ENCODE data around the gene BCL6. TPM values are rescaled to one million over a fixed set of nuclear protein-coding genes. Genes with fewer than 3 reads are reported as not detected.

BCL6 gene
- 40.3 and 46.5 TPM in 2 replicates for total RNA-seq
- polyA plus RNA-seq: 31.9 and 32.0 TPM in 2 replicates

GRCh38 chr3:187745201-187746058 is at the start of gene BCL6:
TSS of gene BCL6 (minus strand) at chr3:187745468. CDS start at chr3:187733693, 11,775 bp downstream.
- WGBS (ENCODE audit: low lambda C conversion rate, missing lambda C conversion rate): 1% methylated on average over 40 of the region's 40 CpGs
- Histone ChIP-seq H3K36me3 (replicated peaks; ENCODE audit: insufficient read depth, low read depth) (no peaks in the 10 kb centered on the region), H4K20me1 (ENCODE audit: insufficient read depth, poor library complexity, severe bottlenecking) (peaks cover 16% of the 10 kb centered on the region), H3K9me3 (ENCODE audit: low read depth) (no peaks in the 10 kb centered on the region), H3K4me3 (peak within 1 kb of the TSS; percentile 76), H3K9me2 (replicated peaks; ENCODE audit: insufficient read depth) (no peaks in the 10 kb centered on the region), H2AFZ (no peak within 1 kb of the TSS), H3K27me3 (no peaks in the 10 kb centered on the region), H3K4me1 (ENCODE audit: insufficient read depth) (peaks cover 33% of the 10 kb centered on the region), H3K4me2 (peak within 1 kb of the TSS; percentile 94), H3K27ac (peak within 1 kb of the TSS; percentile 93), H3K79me2 (peaks cover 50% of the 10 kb centered on the region)
- DNase-seq (ENCODE audit: low spot score): peak; percentile 97
- no peak for TF ChIP-seq EZH2 (IDR thresholded peaks at IDR 0.05; ENCODE audit: borderline replicate concordance)
- TF ChIP-seq CTCF (IDR thresholded peaks at IDR 0.05; ENCODE audit: poor library complexity): no peak
- no peak for TF ChIP-seq EZH2phosphoT487 (IDR thresholded peaks at IDR 0.05; ENCODE audit: low read depth, severe bottlenecking, unreplicated experiment)

DNA sequence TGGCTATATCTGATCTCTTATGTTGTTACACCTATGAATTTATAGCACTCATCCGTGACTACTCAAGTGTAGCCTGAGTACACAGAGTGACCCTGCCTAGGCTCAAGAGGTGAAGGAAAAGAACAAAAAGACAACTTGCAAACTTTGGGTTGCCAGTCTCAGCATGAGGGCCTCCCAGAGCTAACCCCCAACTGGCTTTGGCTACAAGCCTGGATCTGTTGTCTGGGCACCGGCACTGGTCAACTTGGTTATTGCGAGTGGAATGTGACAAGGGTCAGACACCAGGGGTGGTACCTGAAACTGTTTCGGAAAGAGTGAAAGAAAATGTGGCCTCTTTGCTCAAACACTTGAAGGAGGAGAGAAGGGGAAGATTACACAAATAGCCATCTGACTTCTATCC is 49.5 kb upstream of the BCL6 start:
- no peaks in the 10 kb centered on the region for H3K79me2 ChIP-seq
- H3K4me3 ChIP-seq: no peak overlapping the region
- H3K27me3 ChIP-seq: no peaks in the 10 kb centered on the region
- no peak for DNase-seq (ENCODE audit: low spot score)
- no peak overlapping the region for H3K27ac ChIP-seq
- no peak overlapping the region for H2AFZ ChIP-seq
- H4K20me1 ChIP-seq (ENCODE audit: insufficient read depth, poor library complexity, severe bottlenecking): no peaks in the 10 kb centered on the region
- 91% methylated on average over 4 of the region's 4 CpGs for WGBS (ENCODE audit: low lambda C conversion rate, missing lambda C conversion rate)
- no peaks in the 10 kb centered on the region for H3K9me3 ChIP-seq (ENCODE audit: low read depth)
- no peaks in the 10 kb centered on the region for H3K9me2 ChIP-seq (replicated peaks; ENCODE audit: insufficient read depth)
- H3K4me1 ChIP-seq (ENCODE audit: insufficient read depth): no peaks in the 10 kb centered on the region
- no peak overlapping the region for H3K4me2 ChIP-seq
- no peak for TF ChIP-seq EZH2 (IDR thresholded peaks at IDR 0.05; ENCODE audit: borderline replicate concordance)
- no peak for TF ChIP-seq CTCF (IDR thresholded peaks at IDR 0.05; ENCODE audit: poor library complexity)
- TF ChIP-seq EZH2phosphoT487 (IDR thresholded peaks at IDR 0.05; ENCODE audit: low read depth, severe bottlenecking, unreplicated experiment): no peak
- H3K36me3 ChIP-seq (replicated peaks; ENCODE audit: insufficient read depth, low read depth): no peaks in the 10 kb centered on the region

DNA sequence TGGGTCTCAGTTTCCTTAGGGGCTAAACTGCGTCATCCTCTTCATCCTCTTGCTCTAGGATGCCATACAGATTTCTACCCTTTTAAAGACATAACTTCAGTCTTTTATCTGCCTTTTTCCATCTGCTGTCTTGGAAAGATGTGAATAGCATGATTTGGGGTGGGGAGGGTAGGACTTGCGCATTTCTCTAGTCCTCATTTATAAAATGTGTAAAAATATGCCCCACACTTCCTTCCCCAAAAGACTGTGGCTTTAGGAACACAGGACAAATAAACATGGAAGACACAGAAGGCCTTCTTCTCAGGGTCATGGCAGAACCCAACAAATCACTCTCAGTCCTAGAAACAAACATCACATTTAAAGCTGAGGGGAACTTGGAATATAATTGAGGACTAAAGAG is 48.4 kb upstream of the BCL6 start:
- H2AFZ ChIP-seq: no peak overlapping the region
- H3K27ac ChIP-seq: no peak overlapping the region
- H3K4me2 ChIP-seq: no peak overlapping the region
- no peaks in the 10 kb centered on the region for H3K27me3 ChIP-seq
- H3K9me3 ChIP-seq (ENCODE audit: low read depth): no peaks in the 10 kb centered on the region
- H3K4me1 ChIP-seq (ENCODE audit: insufficient read depth): no peaks in the 10 kb centered on the region
- H3K9me2 ChIP-seq (replicated peaks; ENCODE audit: insufficient read depth): no peaks in the 10 kb centered on the region
- H3K36me3 ChIP-seq (replicated peaks; ENCODE audit: insufficient read depth, low read depth): no peaks in the 10 kb centered on the region
- no peak overlapping the region for H3K4me3 ChIP-seq
- no peak for TF ChIP-seq CTCF (IDR thresholded peaks at IDR 0.05; ENCODE audit: poor library complexity)
- TF ChIP-seq EZH2phosphoT487 (IDR thresholded peaks at IDR 0.05; ENCODE audit: low read depth, severe bottlenecking, unreplicated experiment): no peak
- no peak for DNase-seq (ENCODE audit: low spot score)
- 100% methylated on average over 2 of the region's 2 CpGs for WGBS (ENCODE audit: low lambda C conversion rate, missing lambda C conversion rate)
- no peaks in the 10 kb centered on the region for H3K79me2 ChIP-seq
- no peaks in the 10 kb centered on the region for H4K20me1 ChIP-seq (ENCODE audit: insufficient read depth, poor library complexity, severe bottlenecking)

All from hepatocyte (in vitro differentiated cells).